ENCODE results near the gene NOC3L. TPM values are rescaled to one million over a fixed set of nuclear protein-coding genes. Genes with fewer than 3 reads are reported as not detected.

NOC3L gene
- polyA plus RNA-seq, 3 donors: 2.4 to 3.0 (median 2.7) TPM

DNA sequence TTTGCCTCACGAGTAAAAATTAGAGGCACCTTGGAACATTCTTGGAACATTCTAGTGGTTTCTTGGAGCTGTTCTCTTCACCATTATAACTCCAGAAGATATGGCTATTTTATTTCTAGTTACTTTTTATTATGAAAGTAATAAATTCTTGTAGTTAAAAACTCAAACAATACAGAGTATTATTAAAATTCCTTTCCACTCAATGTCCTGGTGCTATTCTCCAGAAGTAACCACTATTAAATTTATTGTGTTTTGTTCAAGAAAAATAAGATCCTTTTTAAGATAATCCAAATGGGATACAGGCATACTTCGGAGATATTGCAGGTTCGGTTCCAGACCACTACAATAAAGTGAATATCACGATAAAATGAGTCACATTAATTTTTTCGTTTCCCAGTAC is 68.6 kb downstream of the NOC3L start:
- H3K27ac Mint-ChIP-seq: no peak overlapping the region
- H3K4me3 ChIP-seq (replicated peaks in 1 of 3; ENCODE audit: low read depth in 2 of 3, low read length in 3 of 3): no peak overlapping the region
- no peak overlapping the region for H3K27ac ChIP-seq (ENCODE audit: low read depth in 1 of 2, low read length in 2 of 2)
- WGBS (ENCODE audit: insufficient coverage): no CpG with 5 or more reads among the region's 5 CpGs
- peaks cover 8 to 29% (median 12%) of the 10 kb centered on the region in 3 donors for H3K27me3 Mint-ChIP-seq (ENCODE audit: low read depth in 3 of 3)
- H3K9me3 Mint-ChIP-seq: no peaks in the 10 kb centered on the region
- H3K4me2 ChIP-seq (replicated peaks; ENCODE audit: extremely low read depth, low read length, poor library complexity, severe bottlenecking): no peak overlapping the region
- H4K20me1 ChIP-seq (ENCODE audit: insufficient read depth, low read length): no peaks in the 10 kb centered on the region
- no peaks in the 10 kb centered on the region for H3K4me1 Mint-ChIP-seq
- H3K79me2 ChIP-seq (ENCODE audit: insufficient read depth, low read length): no peaks in the 10 kb centered on the region
- intact Hi-C loops (cut with micrococcal nuclease): no loop called here
- no peaks in the 10 kb centered on the region for H3K4me1 ChIP-seq (ENCODE audit: control insufficient read depth in 1 of 2, insufficient read depth in 2 of 2, low read length in 2 of 2)
- H3K36me3 ChIP-seq (replicated peaks in 1 of 2; ENCODE audit: control insufficient read depth in 1 of 2, insufficient read depth in 2 of 2, low read length in 2 of 2): no peaks in the 10 kb centered on the region
- no peak overlapping the region for H3K9ac ChIP-seq (ENCODE audit: insufficient read depth, low read length, poor library complexity, severe bottlenecking)
- peaks cover 3 to 10% of the 10 kb centered on the region in 2 donors for H3K27me3 ChIP-seq (ENCODE audit: control insufficient read depth in 2 of 2, insufficient read depth in 2 of 2, low read length in 2 of 2)
- no peak overlapping the region for H3K4me3 Mint-ChIP-seq
- TF ChIP-seq, protein P1, sequence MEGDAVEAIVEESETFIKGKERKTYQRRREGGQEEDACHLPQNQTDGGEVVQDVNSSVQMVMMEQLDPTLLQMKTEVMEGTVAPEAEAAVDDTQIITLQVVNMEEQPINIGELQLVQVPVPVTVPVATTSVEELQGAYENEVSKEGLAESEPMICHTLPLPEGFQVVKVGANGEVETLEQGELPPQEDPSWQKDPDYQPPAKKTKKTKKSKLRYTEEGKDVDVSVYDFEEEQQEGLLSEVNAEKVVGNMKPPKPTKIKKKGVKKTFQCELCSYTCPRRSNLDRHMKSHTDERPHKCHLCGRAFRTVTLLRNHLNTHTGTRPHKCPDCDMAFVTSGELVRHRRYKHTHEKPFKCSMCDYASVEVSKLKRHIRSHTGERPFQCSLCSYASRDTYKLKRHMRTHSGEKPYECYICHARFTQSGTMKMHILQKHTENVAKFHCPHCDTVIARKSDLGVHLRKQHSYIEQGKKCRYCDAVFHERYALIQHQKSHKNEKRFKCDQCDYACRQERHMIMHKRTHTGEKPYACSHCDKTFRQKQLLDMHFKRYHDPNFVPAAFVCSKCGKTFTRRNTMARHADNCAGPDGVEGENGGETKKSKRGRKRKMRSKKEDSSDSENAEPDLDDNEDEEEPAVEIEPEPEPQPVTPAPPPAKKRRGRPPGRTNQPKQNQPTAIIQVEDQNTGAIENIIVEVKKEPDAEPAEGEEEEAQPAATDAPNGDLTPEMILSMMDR (IDR thresholded peaks at IDR 0.05): no peak
- no peaks in the 10 kb centered on the region for H3K9me3 ChIP-seq (replicated peaks in 1 of 2; ENCODE audit: control insufficient read depth in 1 of 2, insufficient read depth in 1 of 2, low read length in 2 of 2)
- no peak for DNase-seq
- no peaks in the 10 kb centered on the region for H3K36me3 Mint-ChIP-seq
- no peak overlapping the region for H2AFZ ChIP-seq (ENCODE audit: insufficient read depth, low read depth, low read length, poor library complexity, severe bottlenecking)

DNA sequence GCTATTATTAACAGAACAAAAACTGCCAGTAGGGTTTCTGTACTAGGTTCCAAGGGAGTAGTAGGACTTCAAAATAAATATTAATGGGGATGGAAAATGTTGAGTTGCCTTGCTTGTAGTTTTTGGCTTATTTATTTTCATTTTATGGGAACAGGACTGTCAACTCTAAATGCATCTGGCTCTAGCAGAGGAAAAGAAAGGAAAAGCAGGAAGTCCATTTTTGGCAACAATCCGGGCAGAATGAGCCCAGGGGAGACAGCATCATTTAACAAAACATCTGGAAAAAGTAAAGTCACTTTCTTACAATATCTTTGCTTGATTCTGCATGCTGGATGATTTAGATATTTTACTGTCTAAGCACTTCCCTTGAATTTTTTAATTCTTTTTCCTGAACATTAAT is 69.4 kb downstream of the NOC3L start:
- H3K36me3 Mint-ChIP-seq: no peaks in the 10 kb centered on the region
- peaks cover 8 to 25% (median 12%) of the 10 kb centered on the region in 3 donors for H3K27me3 Mint-ChIP-seq (ENCODE audit: low read depth in 3 of 3)
- no peak overlapping the region for H3K9ac ChIP-seq (ENCODE audit: insufficient read depth, low read length, poor library complexity, severe bottlenecking)
- no peak overlapping the region for H3K4me3 Mint-ChIP-seq
- no peaks in the 10 kb centered on the region for H3K4me1 Mint-ChIP-seq
- no peak overlapping the region for H3K27ac ChIP-seq (ENCODE audit: low read depth in 1 of 2, low read length in 2 of 2)
- no peak for DNase-seq
- no peaks in the 10 kb centered on the region for H3K79me2 ChIP-seq (ENCODE audit: insufficient read depth, low read length)
- no peaks in the 10 kb centered on the region for H3K36me3 ChIP-seq (replicated peaks in 1 of 2; ENCODE audit: control insufficient read depth in 1 of 2, insufficient read depth in 2 of 2, low read length in 2 of 2)
- no peaks in the 10 kb centered on the region for H3K9me3 Mint-ChIP-seq
- no peak overlapping the region for H3K4me3 ChIP-seq (replicated peaks in 1 of 3; ENCODE audit: low read depth in 2 of 3, low read length in 3 of 3)
- no peaks in the 10 kb centered on the region for H3K9me3 ChIP-seq (replicated peaks in 1 of 2; ENCODE audit: control insufficient read depth in 1 of 2, insufficient read depth in 1 of 2, low read length in 2 of 2)
- H2AFZ ChIP-seq (ENCODE audit: insufficient read depth, low read depth, low read length, poor library complexity, severe bottlenecking): no peak overlapping the region
- intact Hi-C loops (cut with micrococcal nuclease): no loop called here
- no peaks in the 10 kb centered on the region for H4K20me1 ChIP-seq (ENCODE audit: insufficient read depth, low read length)
- WGBS (ENCODE audit: insufficient coverage): no CpG with 5 or more reads among the region's 1 CpG
- no peak overlapping the region for H3K4me2 ChIP-seq (replicated peaks; ENCODE audit: extremely low read depth, low read length, poor library complexity, severe bottlenecking)
- TF ChIP-seq, protein P1 (IDR thresholded peaks at IDR 0.05): no peak
- no peak overlapping the region for H3K27ac Mint-ChIP-seq
- peaks cover 0 to 3% of the 10 kb centered on the region in 2 donors for H3K27me3 ChIP-seq (ENCODE audit: control insufficient read depth in 2 of 2, insufficient read depth in 2 of 2, low read length in 2 of 2)
- no peaks in the 10 kb centered on the region for H3K4me1 ChIP-seq (ENCODE audit: control insufficient read depth in 1 of 2, insufficient read depth in 2 of 2, low read length in 2 of 2)

Data from CD14-positive monocyte (primary cell).